Embryonic facial prominence (tissue), 1 donor: Measurements from ENCODE around the gene AIDA.
"Not testable (repeated sequence)": the region's sequence is repeated elsewhere in the genome, so short reads cannot be mapped to it uniquely, and the experiment has no call there.

Source experiments
- DNase-seq: peaks from one replicate; pipeline ENCODE4 v3.0.0-alpha.2; 2016; ENCODE audit errors: extremely low spot score

AIDA gene

GRCh38 chr1:222711319-222712252 is 705 bp downstream of the AIDA start:
- DNase-seq = peak; percentile 17

GRCh38 chr1:222709700-222710153 is 2.6 kb downstream of the AIDA start:
- DNase-seq = no peak

GRCh38 chr1:222706815-222707214 is 5.5 kb downstream of the AIDA start:
- no peak for DNase-seq

- no peak for DNase-seq
Measured at GRCh38 chr1:222704260-222704659, 8.0 kb downstream of the AIDA start.

GRCh38 chr1:222702210-222702609 is 10.1 kb downstream of the AIDA start:
- no peak for DNase-seq

- DNase-seq = no peak
Measured at GRCh38 chr1:222697826-222698225, 14.5 kb downstream of the AIDA start.

GRCh38 chr1:222697203-222697602 is 15.1 kb downstream of the AIDA start:
- no peak for DNase-seq

GRCh38 chr1:222696741-222697140 is 15.6 kb downstream of the AIDA start:
- no peak for DNase-seq

GRCh38 chr1:222694927-222695326 is 17.4 kb downstream of the AIDA start:
- DNase-seq = no peak

GRCh38 chr1:222691016-222691415 is 21.3 kb downstream of the AIDA start:
- no peak for DNase-seq

GRCh38 chr1:222680080-222680479 is 32.2 kb downstream of the AIDA start:
- no peak for DNase-seq

GRCh38 chr1:222670110-222670509 is 42.2 kb downstream of the AIDA start:
- no peak for DNase-seq

- DNase-seq = not testable (repeated sequence)
Measured at GRCh38 chr1:222669107-222669506, 43.2 kb downstream of the AIDA start.

GRCh38 chr1:222668184-222668583 is 44.1 kb downstream of the AIDA start:
- DNase-seq = not testable (repeated sequence)

GRCh38 chr1:222665964-222666363 is 46.3 kb downstream of the AIDA start:
- no peak for DNase-seq

- no peak for DNase-seq
Measured at GRCh38 chr1:222663431-222663934, 48.8 kb downstream of the AIDA start.

- no peak for DNase-seq
Measured at GRCh38 chr1:222657899-222658298, 54.4 kb downstream of the AIDA start.

GRCh38 chr1:222656391-222657155 is 55.7 kb downstream of the AIDA start:
- no peak for DNase-seq

GRCh38 chr1:222654849-222655248 is 57.4 kb downstream of the AIDA start:
- no peak for DNase-seq

GRCh38 chr1:222653178-222653827 is 59.0 kb downstream of the AIDA start:
- no peak for DNase-seq

- no peak for DNase-seq
Measured at GRCh38 chr1:222652676-222653075, 59.6 kb downstream of the AIDA start.

- DNase-seq = no peak
Measured at GRCh38 chr1:222644636-222644980, 67.7 kb downstream of the AIDA start.
